ENCODE measurements around the gene ZNG1B.
"Not testable (repeated sequence)": the region's sequence is repeated elsewhere in the genome, so short reads cannot be mapped to it uniquely, and the experiment has no call there.

The ZNG1B gene

GRCh38 chr2:113431773-113432172, 5.7 kb upstream of the ZNG1B start:
- H3K27ac ChIP-seq; H3K9ac ChIP-seq; H3K27me3 ChIP-seq (ENCODE audit: control insufficient read depth, insufficient read depth, low read length); H3K4me1 ChIP-seq; H3K79me2 ChIP-seq; H3K4me2 ChIP-seq (ENCODE audit: low read length); H3K9me3 ChIP-seq (ENCODE audit: control insufficient read depth, low read length); H3K4me3 ChIP-seq (ENCODE audit: low read depth, low read length); H2AFZ ChIP-seq; H3K36me3 ChIP-seq (ENCODE audit: control insufficient read depth, insufficient read depth, low read length): not testable (repeated sequence)

GRCh38 chr2:113433468-113433867, 4.0 kb upstream of the ZNG1B start:
- H3K27me3 ChIP-seq (ENCODE audit: control insufficient read depth, insufficient read depth, low read length); H3K4me2 ChIP-seq (ENCODE audit: low read length); H3K9ac ChIP-seq; H3K9me3 ChIP-seq (ENCODE audit: control insufficient read depth, low read length); H3K36me3 ChIP-seq (ENCODE audit: control insufficient read depth, insufficient read depth, low read length); H2AFZ ChIP-seq; H3K4me3 ChIP-seq (ENCODE audit: low read depth, low read length); H3K4me1 ChIP-seq; H3K27ac ChIP-seq; H3K79me2 ChIP-seq: not testable (repeated sequence)

DNA sequence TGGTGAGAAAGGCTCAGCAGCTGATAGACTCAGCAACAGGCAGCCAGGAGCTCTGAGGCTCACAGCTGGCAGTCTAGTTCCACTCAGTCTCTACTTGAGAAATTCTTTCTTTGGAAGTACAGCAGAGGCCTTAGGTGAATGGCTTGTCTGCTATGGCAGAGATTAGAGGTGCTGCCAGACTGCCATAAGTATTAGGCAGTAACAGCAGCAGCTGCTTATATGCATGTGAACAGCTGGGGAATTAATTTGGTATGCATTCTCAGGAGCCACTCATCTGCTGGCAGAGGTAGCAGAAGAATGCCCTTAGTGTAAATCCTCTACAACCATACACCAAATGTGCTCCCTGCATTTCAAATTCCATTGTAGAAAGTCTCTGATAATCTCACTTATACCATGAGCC, 28.3 kb downstream of the ZNG1B start:
- not testable (repeated sequence) for H3K4me3 ChIP-seq (ENCODE audit: low read depth, low read length); H3K79me2 ChIP-seq; H3K4me1 ChIP-seq; H2AFZ ChIP-seq; H3K36me3 ChIP-seq (ENCODE audit: control insufficient read depth, insufficient read depth, low read length); H3K27me3 ChIP-seq (ENCODE audit: control insufficient read depth, insufficient read depth, low read length); H3K4me2 ChIP-seq (ENCODE audit: low read length); H3K9me3 ChIP-seq (ENCODE audit: control insufficient read depth, low read length); H3K9ac ChIP-seq; H3K27ac ChIP-seq

DNA sequence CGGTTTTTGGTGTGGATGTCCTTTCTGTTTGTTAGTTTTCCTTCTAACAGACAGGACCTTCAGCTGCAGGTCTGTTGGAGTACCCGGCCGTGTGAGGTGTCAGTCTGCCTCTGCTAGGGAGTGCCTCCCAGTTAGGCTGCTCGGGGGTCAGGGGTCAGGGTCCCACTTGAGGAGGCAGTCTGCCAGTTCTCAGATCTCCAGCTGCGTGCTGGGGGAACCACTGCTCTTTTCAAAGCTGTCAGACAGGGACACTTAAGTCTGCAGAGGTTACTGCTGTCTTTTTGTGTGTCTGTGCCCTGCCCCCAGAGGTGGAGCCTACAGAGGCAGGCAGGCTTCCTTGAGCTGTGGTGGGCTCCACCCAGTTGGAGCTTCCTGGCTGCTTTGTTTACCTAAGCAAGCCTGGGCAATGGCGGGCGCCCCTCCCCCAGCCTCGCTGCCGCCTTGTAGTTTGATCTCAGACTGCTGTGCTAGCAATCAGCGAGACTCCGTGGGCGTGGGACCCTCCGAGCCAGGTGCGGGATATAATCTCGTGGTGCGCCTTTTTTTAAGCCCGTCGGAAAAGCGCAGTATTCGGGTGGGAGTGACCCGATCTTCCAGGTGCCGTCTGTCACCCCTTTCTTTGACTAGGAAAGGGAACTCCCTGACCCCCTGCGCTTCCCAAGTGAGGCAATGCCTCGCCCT, 39.3 kb downstream of the ZNG1B start:
- not testable (repeated sequence) for H2AFZ ChIP-seq; H3K4me1 ChIP-seq; H3K9ac ChIP-seq; H3K27me3 ChIP-seq (ENCODE audit: control insufficient read depth, insufficient read depth, low read length); H3K9me3 ChIP-seq (ENCODE audit: control insufficient read depth, low read length); H3K4me2 ChIP-seq (ENCODE audit: low read length); H3K36me3 ChIP-seq (ENCODE audit: control insufficient read depth, insufficient read depth, low read length); H3K79me2 ChIP-seq; H3K27ac ChIP-seq; H3K4me3 ChIP-seq (ENCODE audit: low read depth, low read length)

- not testable (repeated sequence) for H3K9ac ChIP-seq; H2AFZ ChIP-seq; H3K4me2 ChIP-seq (ENCODE audit: low read length); H3K9me3 ChIP-seq (ENCODE audit: control insufficient read depth, low read length); H3K79me2 ChIP-seq; H3K4me3 ChIP-seq (ENCODE audit: low read depth, low read length); H3K4me1 ChIP-seq; H3K27me3 ChIP-seq (ENCODE audit: control insufficient read depth, insufficient read depth, low read length); H3K36me3 ChIP-seq (ENCODE audit: control insufficient read depth, insufficient read depth, low read length); H3K27ac ChIP-seq
Observed at GRCh38 chr2:113496527-113496926, 59.0 kb downstream of the ZNG1B start.

DNA sequence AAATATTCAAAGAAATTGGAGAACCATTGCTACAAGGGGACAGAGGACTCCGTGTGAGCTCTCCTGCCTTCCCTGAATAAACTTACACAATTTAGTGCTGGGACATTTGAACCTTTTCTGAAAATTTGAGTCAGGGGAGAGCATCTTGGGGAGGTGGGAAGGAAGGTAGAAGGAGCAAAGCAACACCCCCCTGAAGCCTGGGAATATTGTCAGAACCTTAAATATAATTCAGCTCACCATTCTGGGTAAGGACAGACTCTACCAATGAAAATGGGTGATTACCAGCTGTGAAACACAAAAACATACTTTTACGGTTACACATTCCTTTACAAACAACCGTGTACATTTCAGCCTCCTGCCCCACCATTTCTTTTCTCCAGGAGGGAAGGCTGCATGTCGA, 60.9 kb downstream of the ZNG1B start, which contains the start of gene FOXD4L1:
Gene FOXD4L1, plus strand, starts transcription at position 301 of the 400 bp plus-strand sequence. CDS start 592 bp downstream, outside the sequence.
- H3K9me3 ChIP-seq (ENCODE audit: control insufficient read depth, low read length); H3K79me2 ChIP-seq; H3K4me2 ChIP-seq (ENCODE audit: low read length); H3K36me3 ChIP-seq (ENCODE audit: control insufficient read depth, insufficient read depth, low read length); H3K9ac ChIP-seq; H3K4me1 ChIP-seq; H3K27me3 ChIP-seq (ENCODE audit: control insufficient read depth, insufficient read depth, low read length); H2AFZ ChIP-seq; H3K4me3 ChIP-seq (ENCODE audit: low read depth, low read length); H3K27ac ChIP-seq: not testable (repeated sequence)

DNA sequence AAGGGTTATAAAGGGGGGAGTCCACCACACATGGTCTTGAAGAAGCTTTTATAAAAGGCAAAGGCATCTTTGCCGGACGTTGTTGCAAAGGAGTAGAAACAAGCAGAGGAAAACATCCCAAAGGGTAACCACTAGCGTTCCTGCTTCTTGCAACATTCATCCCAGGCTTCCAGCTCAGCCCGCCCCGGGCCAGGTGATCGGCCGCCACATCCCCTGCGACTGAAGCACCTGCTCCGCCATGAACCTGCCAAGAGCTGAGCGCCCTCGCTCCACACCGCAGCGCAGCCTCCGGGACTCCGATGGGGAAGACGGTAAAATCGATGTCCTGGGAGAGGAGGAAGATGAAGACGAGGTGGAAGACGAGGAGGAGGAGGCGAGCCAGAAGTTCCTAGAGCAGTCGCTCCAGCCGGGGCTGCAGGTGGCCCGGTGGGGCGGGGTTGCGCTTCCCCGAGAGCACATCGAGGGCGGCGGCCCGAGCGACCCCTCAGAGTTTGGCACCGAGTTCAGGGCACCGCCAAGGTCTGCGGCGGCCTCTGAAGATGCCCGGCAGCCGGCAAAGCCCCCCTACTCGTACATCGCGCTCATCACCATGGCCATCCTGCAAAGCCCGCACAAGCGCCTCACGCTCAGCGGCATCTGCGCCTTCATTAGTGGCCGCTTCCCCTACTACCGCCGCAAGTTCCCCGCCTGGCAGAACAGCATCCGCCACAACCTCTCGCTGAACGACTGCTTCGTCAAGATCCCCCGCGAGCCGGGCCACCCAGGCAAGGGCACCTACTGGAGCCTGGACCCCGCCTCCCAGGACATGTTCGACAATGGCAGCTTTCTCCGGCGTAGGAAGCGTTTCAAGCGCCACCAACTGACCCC, 61.8 kb downstream of the ZNG1B start:
- H2AFZ ChIP-seq; H3K9ac ChIP-seq; H3K9me3 ChIP-seq (ENCODE audit: control insufficient read depth, low read length); H3K4me3 ChIP-seq (ENCODE audit: low read depth, low read length); H3K4me2 ChIP-seq (ENCODE audit: low read length); H3K27me3 ChIP-seq (ENCODE audit: control insufficient read depth, insufficient read depth, low read length); H3K36me3 ChIP-seq (ENCODE audit: control insufficient read depth, insufficient read depth, low read length); H3K27ac ChIP-seq; H3K4me1 ChIP-seq; H3K79me2 ChIP-seq: not testable (repeated sequence)

GRCh38 chr2:113499886-113500722, 62.6 kb downstream of the ZNG1B start:
- H3K4me1 ChIP-seq; H2AFZ ChIP-seq; H3K9ac ChIP-seq; H3K36me3 ChIP-seq (ENCODE audit: control insufficient read depth, insufficient read depth, low read length); H3K79me2 ChIP-seq; H3K27me3 ChIP-seq (ENCODE audit: control insufficient read depth, insufficient read depth, low read length); H3K9me3 ChIP-seq (ENCODE audit: control insufficient read depth, low read length); H3K27ac ChIP-seq; H3K4me2 ChIP-seq (ENCODE audit: low read length); H3K4me3 ChIP-seq (ENCODE audit: low read depth, low read length): not testable (repeated sequence)

- H3K27ac ChIP-seq; H2AFZ ChIP-seq; H3K9ac ChIP-seq; H3K4me1 ChIP-seq; H3K9me3 ChIP-seq (ENCODE audit: control insufficient read depth, low read length); H3K4me2 ChIP-seq (ENCODE audit: low read length); H3K27me3 ChIP-seq (ENCODE audit: control insufficient read depth, insufficient read depth, low read length); H3K79me2 ChIP-seq; H3K4me3 ChIP-seq (ENCODE audit: low read depth, low read length); H3K36me3 ChIP-seq (ENCODE audit: control insufficient read depth, insufficient read depth, low read length): not testable (repeated sequence)
Observed at GRCh38 chr2:113500723-113501038, 63.2 kb downstream of the ZNG1B start.

DNA sequence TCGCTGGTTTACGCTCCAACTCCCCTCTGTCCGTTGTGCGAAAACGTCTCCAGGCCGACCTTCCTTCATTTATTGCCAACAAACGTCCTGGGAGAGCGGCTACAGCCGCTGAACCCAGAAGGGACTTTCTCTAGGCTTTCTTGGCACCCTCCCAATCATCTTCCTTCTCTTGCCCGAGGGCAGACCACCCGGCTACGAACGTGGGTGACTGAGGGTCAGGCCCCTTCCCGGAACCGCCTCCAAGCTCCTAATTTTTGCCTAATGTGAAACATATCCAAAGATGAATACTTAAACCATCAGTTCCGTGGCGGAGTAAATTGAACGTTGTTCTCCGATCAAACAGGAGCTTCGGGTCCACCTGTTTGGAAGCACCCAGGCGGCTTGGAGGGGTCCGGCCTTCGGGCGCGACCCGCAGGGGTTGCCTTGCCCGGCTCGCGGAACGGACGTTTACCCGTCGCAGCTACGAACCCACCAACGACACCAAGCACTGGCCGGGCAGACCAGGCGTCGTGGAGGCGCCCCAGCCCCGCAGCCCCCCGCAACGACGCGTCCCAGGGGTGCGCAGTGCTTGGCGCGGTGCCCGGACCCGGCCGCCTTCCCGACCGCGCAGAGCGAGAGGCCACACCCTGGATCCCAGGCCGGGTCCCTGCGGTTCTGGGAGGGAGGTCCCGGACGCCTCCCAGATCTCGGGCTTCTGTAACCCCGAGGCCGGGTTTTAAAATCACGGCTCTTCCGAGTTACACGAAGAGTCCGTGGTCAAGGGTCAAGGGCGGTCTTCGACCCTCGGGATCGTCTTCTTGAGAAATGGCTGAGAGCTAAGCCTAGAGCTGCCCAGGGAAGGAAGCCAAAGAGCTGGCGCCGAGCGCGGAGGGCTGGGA, 65.0 kb downstream of the ZNG1B start:
- Histone ChIP-seq H3K4me2 (ENCODE audit: low read length) (peak overlapping the region; percentile 26), H2AFZ (peak overlapping the region; percentile 72)
- H3K9me3 ChIP-seq (ENCODE audit: control insufficient read depth, low read length); H3K9ac ChIP-seq; H3K4me3 ChIP-seq (ENCODE audit: low read depth, low read length); H3K79me2 ChIP-seq; H3K4me1 ChIP-seq; H3K36me3 ChIP-seq (ENCODE audit: control insufficient read depth, insufficient read depth, low read length); H3K27me3 ChIP-seq (ENCODE audit: control insufficient read depth, insufficient read depth, low read length); H3K27ac ChIP-seq: not testable (repeated sequence)
